CD4-positive, alpha-beta memory T cell (primary cell): ENCODE results near the gene TIMM22. TPM values are rescaled to one million over a fixed set of nuclear protein-coding genes. Genes with fewer than 3 reads are reported as not detected.
A peak's percentile ranks its signal among the peaks of the same experiment; 100 is the strongest.

Source experiments
- CTCF ChIA-PET: fragments of 350-600 bp; sonication (Branson Sonifier 250); formaldehyde crosslinking; loops from one replicate; lab custom pipeline; 2021; ENCODE audit warnings: inconsistent platforms; ENCODE audit not compliant: partially characterized antibody; lab: Charles Lee
- POLR2A ChIA-PET: fragments of 350-600 bp; sonication (Branson Sonifier 250); formaldehyde crosslinking; loops from one replicate; lab custom pipeline; 2021; ENCODE audit not compliant: partially characterized antibody; lab: Charles Lee
- DNase-seq, 5 donors: peaks; one replicate each; pipeline versions ENCODE4 v3.0.0 to v3.0.0-alpha.2; 2020 to 2022; ENCODE audit warnings: mixed read lengths in 1 of 5
- H3K27ac ChIP-seq: one replicate; pipeline ENCODE4 v1.7.0; 2013; ENCODE audit warnings: low read depth, low read length
- H3K27me3 ChIP-seq: 2 replicates; pipeline ENCODE4 v1.7.0; 2013; ENCODE audit warnings: mild to moderate bottlenecking, low read length, moderate library complexity; ENCODE audit not compliant: insufficient read depth
- H3K36me3 ChIP-seq: 2 replicates; pipeline ENCODE4 v1.7.0; 2013; ENCODE audit warnings: mild to moderate bottlenecking, low read length, moderate library complexity; ENCODE audit not compliant: insufficient read depth
- H3K4me1 ChIP-seq: 2 replicates; pipeline ENCODE4 v1.7.0; 2013; ENCODE audit warnings: mild to moderate bottlenecking, low read length, moderate library complexity; ENCODE audit not compliant: insufficient read depth
- H3K4me3 ChIP-seq, 2 donors: one replicate each; pipeline ENCODE4 v1.7.0; 2013; ENCODE audit warnings: low read length in 2 of 2, mild to moderate bottlenecking in 1 of 2
- H3K9me3 ChIP-seq, 2 donors: one replicate each; pipeline ENCODE4 v1.7.0; 2013; ENCODE audit warnings: low read length in 2 of 2, control low read depth in 1 of 2; ENCODE audit not compliant: control insufficient read depth in 1 of 2
- H3K27ac Mint-ChIP-seq, 7 donors: one replicate each; pipeline ENCODE4 v1.8.0; 2020 to 2021; ENCODE audit warnings: mixed read lengths in 7 of 7, mild to moderate bottlenecking in 6 of 7, inconsistent platforms in 3 of 7, moderate library complexity in 3 of 7
- H3K27me3 Mint-ChIP-seq, 2 donors: one replicate each; pipeline ENCODE4 v1.8.0; 2020 to 2021; ENCODE audit warnings: mixed read lengths in 2 of 2
- H3K36me3 Mint-ChIP-seq, 2 donors: one replicate each; pipeline ENCODE4 v1.8.0; 2020 to 2021; ENCODE audit warnings: mixed read lengths in 2 of 2, inconsistent platforms in 1 of 2, mild to moderate bottlenecking in 1 of 2
- H3K4me1 Mint-ChIP-seq, 4 donors: one replicate each; pipeline ENCODE4 v1.8.0; 2020 to 2021; ENCODE audit warnings: mixed read lengths in 4 of 4, mild to moderate bottlenecking in 1 of 4
- H3K4me3 Mint-ChIP-seq, 8 donors: one replicate each; pipeline ENCODE4 v1.8.0; 2020 to 2021; ENCODE audit warnings: mixed read lengths in 8 of 8, mild to moderate bottlenecking in 7 of 8, moderate library complexity in 6 of 8, inconsistent platforms in 3 of 8
- H3K9me3 Mint-ChIP-seq, 8 donors: one replicate each; pipeline ENCODE4 v1.8.0; 2020 to 2021; ENCODE audit warnings: mixed read lengths in 8 of 8, mild to moderate bottlenecking in 5 of 8, inconsistent platforms in 3 of 8, moderate library complexity in 1 of 8
- intact Hi-C: fragments of 100-400 bp; cut with micrococcal nuclease; formaldehyde crosslinking; loops from one replicate; pipeline ENCODE4 v1.15.1; 2023
- polyA plus RNA-seq, 2 donors: library from polyadenylated mRNA; unstranded; fragments of 300-500 nt; fragmentation: Illumina TruSeq; gene quantifications; one replicate each; pipeline ENCODE4 v1.2.3, GENCODE V29; 2021
- total RNA-seq, 2 experiments: library from RNA; stranded (reverse); gene quantifications; one replicate each; pipeline ENCODE4 v1.2.3, GENCODE V29; 2021

The TIMM22 gene
- total and polyA plus RNA-seq, 4 experiments from 2014 or later, result 12.3 to 26.3 (median 18.1) TPM

DNA sequence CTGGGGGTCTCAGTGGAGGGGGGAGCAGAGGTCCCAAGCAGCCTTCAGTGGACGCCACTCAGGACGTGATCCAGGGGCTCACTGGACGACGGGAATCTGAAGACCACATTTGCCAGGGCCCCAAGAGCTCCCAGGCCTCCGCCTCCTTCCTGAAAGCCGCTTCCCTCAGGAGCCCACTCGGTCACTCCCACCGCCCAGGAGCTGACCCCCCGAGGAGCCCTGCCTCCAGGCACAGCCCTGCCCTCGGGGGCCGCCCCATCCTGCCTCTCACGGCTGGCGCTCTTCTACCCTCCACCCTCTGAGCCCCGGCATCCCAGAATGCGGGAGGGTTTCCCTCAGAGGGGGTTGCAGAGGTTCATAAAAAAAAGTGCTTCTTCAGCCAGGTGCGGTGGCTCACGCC lies 24.2 kb downstream of the TIMM22 start:
- Histone ChIP-seq H3K4me3 (no peak overlapping the region), H3K9me3 (no peaks in the 10 kb centered on the region), H3K4me1 (no peaks in the 10 kb centered on the region), H3K36me3 (no peaks in the 10 kb centered on the region), H3K27me3 (no peaks in the 10 kb centered on the region), H3K27ac (no peak overlapping the region)
- H3K4me1 Mint-ChIP-seq, result peaks cover 0 to 4% (median 2%) of the 10 kb centered on the region in 4 donors
- peaks cover 9 to 11% of the 10 kb centered on the region in 2 donors for H3K36me3 Mint-ChIP-seq
- no peaks in the 10 kb centered on the region for H3K27me3 Mint-ChIP-seq
- ChIA-PET CTCF (no interaction called here), POLR2A (no interaction called here)
- H3K27ac Mint-ChIP-seq, result no peak overlapping the region
- no peak overlapping the region for H3K4me3 Mint-ChIP-seq
- no peak for DNase-seq
- no peaks in the 10 kb centered on the region for H3K9me3 Mint-ChIP-seq
- intact Hi-C loops, result no loop called here

DNA sequence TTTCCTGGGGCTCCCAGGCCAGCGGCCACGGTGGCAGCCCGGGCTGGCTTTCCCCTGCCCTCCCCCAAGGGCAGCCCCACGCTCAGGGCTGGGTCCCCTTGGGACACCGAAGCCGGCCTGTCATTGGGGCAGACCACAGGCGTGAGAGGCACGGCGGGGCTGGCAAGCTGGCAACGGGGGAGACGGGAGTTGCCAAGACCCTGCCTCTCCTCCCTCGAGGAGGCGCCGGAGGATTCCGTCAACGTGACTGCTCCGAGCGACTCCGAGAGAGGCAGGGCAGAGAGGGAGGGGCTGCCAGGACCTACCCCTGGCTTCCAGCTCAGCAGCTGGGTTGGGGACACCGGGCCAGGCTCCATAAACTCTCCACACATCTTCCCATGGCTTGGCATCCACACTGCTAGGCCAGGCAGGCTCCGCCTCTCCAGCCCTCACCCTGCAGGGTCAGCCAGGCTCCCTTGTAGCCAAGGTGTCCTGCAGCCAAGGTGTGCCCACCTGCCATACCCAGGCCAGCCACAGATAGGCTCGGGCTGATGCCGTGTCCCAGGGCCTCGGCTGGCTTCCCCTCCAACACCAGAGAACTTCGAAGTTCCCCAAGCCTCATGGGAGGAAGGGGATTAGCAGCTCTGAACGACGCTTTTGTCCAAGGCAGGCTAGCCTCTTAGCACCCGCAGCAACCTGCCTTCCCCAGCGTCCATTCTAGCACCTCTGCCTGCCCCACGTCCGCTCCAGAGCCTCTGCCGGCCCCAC lies 25.5 kb downstream of the TIMM22 start:
- Mint-ChIP-seq H3K4me1 (peaks cover 0 to 4% (median 2%) of the 10 kb centered on the region in 4 donors), H3K36me3 (peaks cover 9 to 11% of the 10 kb centered on the region in 2 donors), H3K27ac (no peak overlapping the region), H3K27me3 (no peaks in the 10 kb centered on the region), H3K9me3 (no peaks in the 10 kb centered on the region), H3K4me3 (no peak overlapping the region)
- no peak for DNase-seq
- Histone ChIP-seq H3K27ac (no peak overlapping the region), H3K36me3 (no peaks in the 10 kb centered on the region), H3K4me1 (no peaks in the 10 kb centered on the region), H3K27me3 (no peaks in the 10 kb centered on the region), H3K9me3 (no peaks in the 10 kb centered on the region), H3K4me3 (no peak overlapping the region)
- ChIA-PET CTCF (no interaction called here), POLR2A (no interaction called here)
- intact Hi-C loops, result no loop called here

DNA sequence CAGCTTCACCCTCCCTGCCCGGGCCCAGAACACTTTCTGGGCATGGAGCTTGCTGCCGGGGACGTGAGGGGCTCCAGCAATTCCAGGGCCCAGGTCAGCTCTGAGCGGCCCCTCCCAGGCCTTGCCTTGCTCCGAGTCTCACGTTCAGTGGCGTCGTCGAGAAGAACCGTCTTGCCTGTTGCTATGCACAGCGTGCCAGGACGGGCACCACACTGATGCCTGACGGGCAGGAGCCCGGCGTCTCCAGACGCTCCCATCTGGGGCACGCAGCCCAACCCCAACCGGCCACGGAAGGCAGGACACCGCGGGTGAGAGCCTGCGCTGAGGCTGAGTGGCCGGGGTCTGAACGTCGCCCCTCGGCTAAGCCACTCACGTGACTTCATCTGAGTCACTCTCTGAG lies 27.1 kb downstream of the TIMM22 start:
- Mint-ChIP-seq H3K4me1 (peaks cover 0 to 4% (median 2%) of the 10 kb centered on the region in 4 donors), H3K4me3 (no peak overlapping the region), H3K27me3 (no peaks in the 10 kb centered on the region), H3K27ac (peak overlapping the region in 1 of 7 donors; percentile 15), H3K36me3 (peaks cover 9 to 13% of the 10 kb centered on the region in 2 donors), H3K9me3 (no peaks in the 10 kb centered on the region)
- Histone ChIP-seq H3K27ac (no peak overlapping the region), H3K4me1 (no peaks in the 10 kb centered on the region), H3K27me3 (no peaks in the 10 kb centered on the region), H3K4me3 (no peak overlapping the region), H3K36me3 (no peaks in the 10 kb centered on the region), H3K9me3 (no peaks in the 10 kb centered on the region)
- ChIA-PET POLR2A (no interaction called here), CTCF (no interaction called here)
- DNase-seq, result no peak
- intact Hi-C loops, result no loop called here

DNA sequence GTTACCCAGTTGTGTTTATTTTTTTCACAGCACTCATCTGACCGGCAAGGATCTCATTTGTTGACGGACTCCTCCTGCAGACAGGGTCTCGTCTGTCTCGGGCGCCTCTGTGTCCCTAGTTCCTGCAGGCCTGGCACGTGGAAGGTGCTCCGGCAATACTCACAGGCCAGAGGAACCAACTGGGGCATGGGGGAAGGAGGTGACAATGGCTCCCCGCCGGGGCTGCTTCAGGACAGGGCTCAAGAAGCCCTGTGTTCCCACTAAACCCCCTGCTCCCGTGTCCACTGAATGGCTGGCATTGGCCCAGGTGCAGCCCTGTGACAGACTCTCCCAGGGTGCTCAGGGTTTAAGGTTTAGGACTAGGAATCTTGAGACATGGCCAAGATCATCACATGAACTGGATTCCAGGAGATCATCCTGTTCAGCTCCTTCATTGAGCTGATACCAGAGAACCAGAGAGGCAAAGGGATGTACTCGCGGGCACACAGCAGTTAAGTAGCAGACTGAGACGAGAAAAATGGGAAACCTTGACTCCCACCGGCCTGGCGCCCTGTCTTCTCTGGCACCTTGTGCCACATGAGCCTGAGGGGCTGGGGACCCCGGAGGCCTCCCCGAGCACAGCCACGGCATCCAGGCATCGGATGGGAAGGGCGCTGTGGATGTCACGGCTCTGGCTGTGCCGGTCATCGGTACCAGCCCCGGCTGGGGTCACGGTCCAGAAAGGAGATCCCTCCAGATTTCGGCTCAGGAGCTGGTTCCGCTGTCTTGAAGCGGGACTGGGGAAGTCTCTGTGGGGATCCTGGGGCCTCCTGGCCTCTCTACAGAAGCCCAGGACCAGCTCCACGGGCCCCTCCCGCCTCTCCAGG lies 29.0 kb downstream of the TIMM22 start:
- Histone ChIP-seq H3K27me3 (no peaks in the 10 kb centered on the region), H3K4me1 (no peaks in the 10 kb centered on the region), H3K27ac (no peak overlapping the region), H3K9me3 (no peaks in the 10 kb centered on the region), H3K36me3 (no peaks in the 10 kb centered on the region), H3K4me3 (no peak overlapping the region)
- Mint-ChIP-seq H3K9me3 (no peaks in the 10 kb centered on the region), H3K4me1 (no peaks in the 10 kb centered on the region), H3K4me3 (no peak overlapping the region), H3K27me3 (no peaks in the 10 kb centered on the region), H3K36me3 (peaks cover 5 to 6% of the 10 kb centered on the region in 2 donors), H3K27ac (peak overlapping the region in 5 of 7 donors; percentile 40 to 88 (median 70))
- no peak for DNase-seq
- intact Hi-C loops, result no loop called here
- ChIA-PET CTCF (no interaction called here), POLR2A (no interaction called here)

GRCh38 chr17:1026599-1026975 lies 29.7 kb downstream of the TIMM22 start:
- Mint-ChIP-seq H3K4me1 (no peaks in the 10 kb centered on the region), H3K9me3 (no peaks in the 10 kb centered on the region), H3K36me3 (peaks cover 5 to 6% of the 10 kb centered on the region in 2 donors), H3K4me3 (no peak overlapping the region), H3K27me3 (no peaks in the 10 kb centered on the region), H3K27ac (no peak overlapping the region)
- Histone ChIP-seq H3K27me3 (no peaks in the 10 kb centered on the region), H3K4me3 (no peak overlapping the region), H3K36me3 (no peaks in the 10 kb centered on the region), H3K9me3 (no peaks in the 10 kb centered on the region), H3K27ac (no peak overlapping the region), H3K4me1 (no peaks in the 10 kb centered on the region)
- CTCF ChIA-PET, result no interaction called here
- intact Hi-C loops, result no loop called here
- POLR2A ChIA-PET, result no interaction called here
- no peak for DNase-seq

DNA sequence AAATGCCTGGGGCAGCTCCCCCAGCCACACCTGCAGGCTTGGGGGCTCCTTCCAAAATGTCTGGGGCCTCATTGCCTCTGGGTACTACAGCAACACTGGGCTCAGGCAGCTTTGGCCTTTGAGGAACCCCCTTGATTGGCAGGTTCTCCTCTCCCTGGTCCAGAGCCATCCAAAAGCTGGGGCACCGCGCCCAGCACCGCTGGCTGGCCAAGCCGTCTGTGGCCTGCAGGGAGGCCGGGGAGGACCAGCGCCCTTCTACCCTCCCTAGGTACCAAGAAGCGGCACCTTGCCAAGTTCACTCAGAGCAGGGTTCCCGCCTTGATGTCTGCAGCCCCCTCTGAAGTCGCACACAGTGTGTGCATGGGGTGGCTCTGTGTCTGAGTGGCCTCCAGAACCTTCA lies 30.1 kb downstream of the TIMM22 start:
- H3K27ac ChIP-seq, result no peak overlapping the region
- H3K27me3 Mint-ChIP-seq, result no peaks in the 10 kb centered on the region
- POLR2A ChIA-PET, result no interaction called here
- no peak overlapping the region for H3K4me3 ChIP-seq
- intact Hi-C loops, result no loop called here
- no peak for DNase-seq
- no peaks in the 10 kb centered on the region for H3K36me3 ChIP-seq
- H3K9me3 Mint-ChIP-seq, result no peaks in the 10 kb centered on the region
- CTCF ChIA-PET, result no interaction called here
- H3K27me3 ChIP-seq, result no peaks in the 10 kb centered on the region
- no peaks in the 10 kb centered on the region for H3K9me3 ChIP-seq
- H3K36me3 Mint-ChIP-seq, result peaks cover 5 to 6% of the 10 kb centered on the region in 2 donors
- H3K4me1 ChIP-seq, result no peaks in the 10 kb centered on the region
- H3K27ac Mint-ChIP-seq, result no peak overlapping the region
- no peaks in the 10 kb centered on the region for H3K4me1 Mint-ChIP-seq
- no peak overlapping the region for H3K4me3 Mint-ChIP-seq

DNA sequence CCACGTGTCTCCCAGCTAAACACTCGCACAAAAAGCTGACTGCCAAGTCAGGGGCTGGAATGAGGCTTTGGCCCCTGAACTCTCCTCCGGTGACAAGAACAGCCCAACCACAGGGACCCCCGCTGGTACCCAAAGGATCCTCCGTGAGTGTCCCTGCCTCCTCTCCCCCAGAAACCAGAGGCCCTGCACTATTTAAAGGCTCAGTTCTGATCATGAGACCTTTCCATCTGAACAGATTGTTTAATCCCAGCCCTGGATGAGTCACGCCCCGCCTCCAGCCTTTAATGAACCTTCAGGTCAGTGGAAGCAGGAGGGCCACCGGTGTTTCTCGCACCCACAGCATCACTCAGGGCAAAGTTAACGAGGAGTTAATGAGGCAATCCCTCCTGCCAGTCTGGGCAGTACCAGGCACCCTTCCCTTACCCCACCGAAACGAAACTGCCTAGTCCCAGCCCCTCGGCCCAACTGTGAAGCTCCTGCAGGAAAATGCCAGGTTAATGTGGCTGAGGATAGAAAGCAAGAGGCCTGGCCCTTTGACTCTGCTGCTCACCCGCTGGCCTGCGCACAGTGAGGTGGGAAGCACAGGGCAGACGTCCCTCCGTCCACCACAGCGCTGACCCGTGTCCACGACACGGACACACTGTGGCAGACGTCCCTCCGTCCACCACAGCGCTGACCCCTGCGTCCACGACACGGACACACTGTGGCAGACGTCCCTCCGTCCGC lies 32.4 kb downstream of the TIMM22 start:
- Histone ChIP-seq H3K27me3 (no peaks in the 10 kb centered on the region), H3K36me3 (peaks cover 6% of the 10 kb centered on the region), H3K4me1 (no peaks in the 10 kb centered on the region), H3K4me3 (no peak overlapping the region), H3K27ac (no peak overlapping the region), H3K9me3 (no peaks in the 10 kb centered on the region)
- ChIA-PET POLR2A (no interaction called here), CTCF (no interaction called here)
- Mint-ChIP-seq H3K27ac (peak overlapping the region in 1 of 7 donors; percentile 42), H3K4me3 (no peak overlapping the region), H3K4me1 (no peaks in the 10 kb centered on the region), H3K27me3 (no peaks in the 10 kb centered on the region), H3K36me3 (peaks cover 5 to 9% of the 10 kb centered on the region in 2 donors), H3K9me3 (no peaks in the 10 kb centered on the region)
- DNase-seq, result no peak
- intact Hi-C loops, result no loop called here
